Endothelial cell (in vitro differentiated cells): ENCODE results near the gene GM2A. TPM values are rescaled to one million over a fixed set of nuclear protein-coding genes. Genes with fewer than 3 reads are reported as not detected.

ENCODE experiments used
- DNase-seq: peaks from one replicate; pipeline ENCODE4 v3.0.0; 2021; ENCODE audit warnings: low spot score
- H3K27ac Mint-ChIP-seq: one replicate; pipeline ENCODE4 v1.8.0; 2021; ENCODE audit warnings: mixed read lengths, inconsistent platforms; ENCODE audit not compliant: unreplicated experiment
- H3K27me3 Mint-ChIP-seq: one replicate; pipeline ENCODE4 v1.8.0; 2021; ENCODE audit warnings: mild to moderate bottlenecking, moderate library complexity, mixed read lengths, inconsistent platforms; ENCODE audit not compliant: unreplicated experiment
- H3K36me3 Mint-ChIP-seq: one replicate; pipeline ENCODE4 v1.8.0; 2021; ENCODE audit warnings: mild to moderate bottlenecking, low read depth, mixed read lengths, inconsistent platforms; ENCODE audit not compliant: unreplicated experiment
- H3K4me1 Mint-ChIP-seq: one replicate; pipeline ENCODE4 v1.8.0; 2021; ENCODE audit warnings: mild to moderate bottlenecking, mixed read lengths, inconsistent platforms; ENCODE audit not compliant: unreplicated experiment
- H3K4me3 Mint-ChIP-seq: one replicate; pipeline ENCODE4 v1.8.0; 2021; ENCODE audit warnings: mild to moderate bottlenecking, mixed read lengths, inconsistent platforms; ENCODE audit not compliant: unreplicated experiment
- H3K9me3 Mint-ChIP-seq: one replicate; pipeline ENCODE4 v1.8.0; 2021; ENCODE audit warnings: mixed read lengths, inconsistent platforms; ENCODE audit not compliant: unreplicated experiment
- CTCF ChIP-seq: fragments of 200-600 bp; sonication (generic); IDR thresholded peaks from one replicate; pipeline ENCODE4 v1.5.0; 2021; ENCODE audit warnings: antibody characterized with exemption; ENCODE audit not compliant: unreplicated experiment
- total RNA-seq: library from RNA; stranded (reverse); fragmentation: NEBNext Ultra II Directional; extraction: Animal tissue kit (Norgen Biotek cat#: 25700); gene quantifications from one replicate; pipeline ENCODE4 v1.2.1, GENCODE V29; 2021; ENCODE audit not compliant: unreplicated experiment

GM2A gene
- total RNA-seq, 1 donor from 2014 or later = 33.9 TPM

GRCh38 chr5:151255621-151256286, 2.8 kb downstream of the GM2A start:
- Mint-ChIP-seq H3K36me3 (no peaks in the 10 kb centered on the region), H3K27ac (no peak overlapping the region), H3K4me3 (no peak overlapping the region), H3K9me3 (no peaks in the 10 kb centered on the region), H3K4me1 (peaks cover 15% of the 10 kb centered on the region), H3K27me3 (peaks cover 7% of the 10 kb centered on the region)
- TF ChIP-seq CTCF = no peak
- DNase-seq = no peak

GRCh38 chr5:151257731-151258181, 4.8 kb downstream of the GM2A start:
- peaks cover 15% of the 10 kb centered on the region for H3K4me1 Mint-ChIP-seq
- no peak for DNase-seq
- H3K9me3 Mint-ChIP-seq = no peaks in the 10 kb centered on the region
- H3K36me3 Mint-ChIP-seq = peaks cover 1% of the 10 kb centered on the region
- no peak for TF ChIP-seq CTCF
- no peak overlapping the region for H3K4me3 Mint-ChIP-seq
- no peak overlapping the region for H3K27ac Mint-ChIP-seq
- peaks cover 7% of the 10 kb centered on the region for H3K27me3 Mint-ChIP-seq

GRCh38 chr5:151258201-151258611, 5.2 kb downstream of the GM2A start:
- peaks cover 4% of the 10 kb centered on the region for H3K36me3 Mint-ChIP-seq
- peaks cover 15% of the 10 kb centered on the region for H3K4me1 Mint-ChIP-seq
- no peak for DNase-seq
- peaks cover 7% of the 10 kb centered on the region for H3K27me3 Mint-ChIP-seq
- H3K9me3 Mint-ChIP-seq = no peaks in the 10 kb centered on the region
- H3K4me3 Mint-ChIP-seq = no peak overlapping the region
- no peak overlapping the region for H3K27ac Mint-ChIP-seq
- TF ChIP-seq CTCF = no peak

- no peak for TF ChIP-seq CTCF
- no peaks in the 10 kb centered on the region for H3K9me3 Mint-ChIP-seq
- H3K27me3 Mint-ChIP-seq = peaks cover 5% of the 10 kb centered on the region
- H3K27ac Mint-ChIP-seq = no peak overlapping the region
- no peak for DNase-seq
- H3K36me3 Mint-ChIP-seq = peaks cover 4% of the 10 kb centered on the region
- no peak overlapping the region for H3K4me3 Mint-ChIP-seq
- peaks cover 9% of the 10 kb centered on the region for H3K4me1 Mint-ChIP-seq
Observed at GRCh38 chr5:151258816-151259215, 5.8 kb downstream of the GM2A start.

- no peak for DNase-seq
- Mint-ChIP-seq H3K27ac (no peak overlapping the region), H3K4me1 (peaks cover 9% of the 10 kb centered on the region), H3K36me3 (peaks cover 4% of the 10 kb centered on the region), H3K9me3 (no peaks in the 10 kb centered on the region), H3K4me3 (no peak overlapping the region), H3K27me3 (peaks cover 3% of the 10 kb centered on the region)
- TF ChIP-seq CTCF = no peak
Observed at GRCh38 chr5:151259931-151260330, 6.9 kb downstream of the GM2A start.
